Muscle of back (tissue), 11 donors: ENCODE measurements around the gene MIB2. TPM values are rescaled to one million over a fixed set of nuclear protein-coding genes. Genes with fewer than 3 reads are reported as not detected.

Experiments
- DNase-seq, 3 donors: peaks; one replicate each; pipeline versions ENCODE4 v3.0.0 to v3.0.0-alpha.2; 2013
- polyA plus RNA-seq, 10 donors: library from polyadenylated mRNA; unstranded; fragments of 120-200 nt; gene quantifications; one replicate each; pipeline ENCODE4 v1.2.1, GENCODE V29; 2013; ENCODE audit not compliant: insufficient read length in 10 of 10

Gene MIB2
- polyA plus RNA-seq, 10 donors: 34.0 to 75.0 (median 57.5) TPM

GRCh38 chr1:1597275-1597930 lies 17.9 kb upstream of the MIB2 start:
- DNase-seq: no peak

GRCh38 chr1:1598051-1598719 lies 17.1 kb upstream of the MIB2 start:
- no peak for DNase-seq

- DNase-seq: no peak
Observed at GRCh38 chr1:1598720-1599029, 16.6 kb upstream of the MIB2 start.

- peak in 1 of 3 donors; percentile 59 for DNase-seq
Observed at GRCh38 chr1:1599030-1599934, 16.0 kb upstream of the MIB2 start.

GRCh38 chr1:1599935-1600860 lies 15.1 kb upstream of the MIB2 start, which contains the start of gene FNDC10:
Gene FNDC10 (minus strand): TSS chr1:1600135. CDS start chr1:1600015, 120 bp downstream.
- no peak for DNase-seq

GRCh38 chr1:1600861-1601563 lies 14.3 kb upstream of the MIB2 start:
- DNase-seq: no peak

GRCh38 chr1:1601564-1602303 lies 13.6 kb upstream of the MIB2 start:
- no peak for DNase-seq

- DNase-seq: no peak
Observed at GRCh38 chr1:1602304-1602967, 12.9 kb upstream of the MIB2 start.

GRCh38 chr1:1602968-1603506 lies 12.3 kb upstream of the MIB2 start:
- DNase-seq: no peak

- DNase-seq: no peak
Observed at GRCh38 chr1:1603671-1604373, 11.5 kb upstream of the MIB2 start.

- no peak for DNase-seq
Observed at GRCh38 chr1:1604374-1605033, 10.8 kb upstream of the MIB2 start.

- no peak for DNase-seq
Observed at GRCh38 chr1:1605034-1605591, 10.2 kb upstream of the MIB2 start.

GRCh38 chr1:1605724-1606123 lies 9.6 kb upstream of the MIB2 start:
- DNase-seq: no peak

GRCh38 chr1:1606232-1606631 lies 9.1 kb upstream of the MIB2 start:
- no peak for DNase-seq

- no peak for DNase-seq
Observed at GRCh38 chr1:1609822-1610485, 5.3 kb upstream of the MIB2 start.

- no peak for DNase-seq
Observed at GRCh38 chr1:1610796-1611195, 4.5 kb upstream of the MIB2 start.

- DNase-seq: no peak
Observed at GRCh38 chr1:1612104-1612400, 3.2 kb upstream of the MIB2 start.
